IPS-20b (cell line): ENCODE measurements around the gene DCAKD.

ENCODE experiments used
- H3K27ac ChIP-seq: one replicate; pipeline ENCODE4 v1.5.1; 2013; ENCODE audit warnings: low read length
- H3K27me3 ChIP-seq: 2 replicates; pipeline ENCODE4 v1.6.1; 2013; ENCODE audit warnings: mild to moderate bottlenecking, low read length, inconsistent platforms; ENCODE audit not compliant: insufficient read depth
- H3K36me3 ChIP-seq: 2 replicates; pipeline ENCODE4 v1.6.1; 2013; ENCODE audit warnings: low read depth, mild to moderate bottlenecking, inconsistent platforms, low read length, moderate library complexity; ENCODE audit not compliant: insufficient read depth
- H3K4me1 ChIP-seq: 2 replicates; pipeline ENCODE4 v1.6.1; 2013; ENCODE audit warnings: mild to moderate bottlenecking, control low read depth, inconsistent platforms, low read length, moderate library complexity; ENCODE audit not compliant: insufficient read depth
- H3K4me3 ChIP-seq: 2 replicates; pipeline ENCODE4 v1.5.1; 2013; ENCODE audit warnings: mild to moderate bottlenecking, low read length, inconsistent platforms
- H3K9ac ChIP-seq: 2 replicates; pipeline ENCODE4 v1.6.1; 2013; ENCODE audit warnings: low read depth, mild to moderate bottlenecking, inconsistent platforms, low read length, moderate library complexity
- H3K9me3 ChIP-seq: 2 replicates; pipeline ENCODE4 v1.6.1; 2013; ENCODE audit warnings: mild to moderate bottlenecking, low read depth, low read length, inconsistent platforms; ENCODE audit not compliant: insufficient read depth

DCAKD gene

DNA sequence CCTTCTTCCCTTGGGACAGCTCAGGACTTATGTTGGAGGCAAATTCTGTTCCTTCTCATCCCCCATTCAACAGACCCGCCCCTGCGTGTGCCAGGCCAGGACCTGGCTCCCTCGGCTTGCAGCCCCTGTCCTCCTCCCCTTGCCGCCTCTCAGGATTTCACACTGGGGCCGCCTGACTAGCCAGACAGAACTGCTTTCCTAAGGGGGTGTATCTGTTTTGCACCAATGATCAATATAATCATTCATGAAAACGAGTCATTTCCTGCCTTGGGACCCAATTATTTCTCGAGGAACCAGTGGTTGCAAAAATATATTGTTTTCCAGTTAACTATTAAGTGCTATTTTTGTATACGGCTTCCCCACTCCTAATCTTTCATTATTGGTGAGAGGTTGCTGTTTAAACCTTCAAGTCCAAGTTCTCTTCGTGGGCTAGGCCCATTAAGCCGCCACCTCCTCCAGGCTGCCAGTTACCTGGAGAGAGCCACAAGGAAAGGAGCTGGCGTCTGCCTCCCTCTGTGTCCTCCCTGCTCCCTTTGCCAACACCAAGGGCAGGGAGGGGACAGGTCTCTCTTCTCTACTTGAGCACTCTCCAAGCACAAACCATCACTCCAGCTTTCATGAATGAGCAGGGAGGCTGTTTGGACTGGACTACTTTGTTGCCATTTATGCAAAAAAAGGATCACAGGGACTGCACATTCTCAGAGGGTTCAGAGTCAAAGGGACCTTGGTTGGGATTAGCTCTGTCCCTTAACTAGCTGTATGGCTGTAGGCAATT, 8.9 kb downstream of the DCAKD start:
- Histone ChIP-seq H3K27ac (no peak overlapping the region), H3K4me1 (peaks cover 9% of the 10 kb centered on the region; the same call in 1 of the 2 replicates), H3K4me3 (no peak overlapping the region), H3K9ac (no peak overlapping the region), H3K9me3 (no peaks in the 10 kb centered on the region), H3K36me3 (no peaks in the 10 kb centered on the region), H3K27me3 (no peaks in the 10 kb centered on the region)

DNA sequence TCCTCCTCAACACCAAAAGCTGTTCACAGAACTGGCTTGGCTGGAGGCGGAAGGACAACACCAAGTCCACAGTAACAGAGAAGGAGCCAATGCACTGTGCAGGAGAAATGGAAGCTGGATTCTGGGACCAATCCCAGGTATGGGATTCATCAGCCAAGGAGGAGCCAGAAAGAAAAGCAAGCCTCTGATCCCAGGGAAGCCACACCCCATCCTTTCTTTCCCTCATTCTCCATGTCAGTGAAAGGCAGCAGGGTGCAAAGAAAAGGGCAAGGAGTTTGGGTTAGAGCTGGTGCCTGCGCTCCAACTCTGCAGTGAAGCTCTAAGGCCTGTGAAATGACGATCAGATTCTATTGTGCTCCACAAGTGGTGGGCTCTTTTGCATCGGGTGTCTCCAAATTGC, 11.0 kb downstream of the DCAKD start:
- no peaks in the 10 kb centered on the region for H3K9me3 ChIP-seq
- no peaks in the 10 kb centered on the region for H3K27me3 ChIP-seq
- peaks cover 9% of the 10 kb centered on the region; the same call in 1 of the 2 replicates for H3K4me1 ChIP-seq
- no peak overlapping the region for H3K27ac ChIP-seq
- H3K4me3 ChIP-seq: peak overlapping the region; percentile 1; the same call in 1 of the 2 replicates
- peak overlapping the region; percentile 4; the same call in 1 of the 2 replicates for H3K9ac ChIP-seq
- no peaks in the 10 kb centered on the region for H3K36me3 ChIP-seq

- peaks cover 8% of the 10 kb centered on the region; the same call in 1 of the 2 replicates for H3K4me1 ChIP-seq
- no peak overlapping the region for H3K4me3 ChIP-seq
- H3K27ac ChIP-seq: no peak overlapping the region
- no peaks in the 10 kb centered on the region for H3K9me3 ChIP-seq
- H3K36me3 ChIP-seq: peaks cover 10% of the 10 kb centered on the region
- no peak overlapping the region for H3K9ac ChIP-seq
- H3K27me3 ChIP-seq: no peaks in the 10 kb centered on the region
Observed at GRCh38 chr17:45038728-45039634, 12.5 kb downstream of the DCAKD start.

DNA sequence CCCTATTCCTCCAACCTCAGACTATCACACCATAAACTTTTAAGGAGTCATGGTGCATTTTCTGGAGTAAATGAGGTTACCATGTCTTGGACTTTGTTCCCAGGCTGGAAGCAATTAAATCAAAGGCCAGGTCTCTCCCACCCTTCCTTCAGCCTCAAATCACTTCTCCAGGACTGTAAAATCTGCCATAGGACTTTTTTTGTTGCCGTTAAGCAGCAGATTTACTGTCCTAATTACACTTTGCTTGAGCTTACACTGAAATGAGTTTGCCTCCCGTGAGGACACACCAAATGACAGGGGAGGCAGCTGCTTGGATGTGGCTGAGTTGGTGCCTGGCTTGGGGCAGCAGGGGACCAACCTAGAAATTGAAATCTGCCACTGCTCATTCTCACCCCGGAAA, 14.7 kb downstream of the DCAKD start:
- Histone ChIP-seq H3K27me3 (no peaks in the 10 kb centered on the region), H3K27ac (no peak overlapping the region), H3K9me3 (no peaks in the 10 kb centered on the region), H3K4me3 (no peak overlapping the region), H3K9ac (no peak overlapping the region), H3K4me1 (peaks cover 6% of the 10 kb centered on the region; the same call in 1 of the 2 replicates), H3K36me3 (peaks cover 24% of the 10 kb centered on the region)

- no peaks in the 10 kb centered on the region for H3K9me3 ChIP-seq
- peaks cover 33% of the 10 kb centered on the region for H3K36me3 ChIP-seq
- no peak overlapping the region for H3K27ac ChIP-seq
- no peak overlapping the region for H3K4me3 ChIP-seq
- no peak overlapping the region for H3K9ac ChIP-seq
- H3K27me3 ChIP-seq: no peaks in the 10 kb centered on the region
- peaks cover 3% of the 10 kb centered on the region; the same call in 1 of the 2 replicates for H3K4me1 ChIP-seq
Observed at GRCh38 chr17:45035848-45036247, 15.6 kb downstream of the DCAKD start.

DNA sequence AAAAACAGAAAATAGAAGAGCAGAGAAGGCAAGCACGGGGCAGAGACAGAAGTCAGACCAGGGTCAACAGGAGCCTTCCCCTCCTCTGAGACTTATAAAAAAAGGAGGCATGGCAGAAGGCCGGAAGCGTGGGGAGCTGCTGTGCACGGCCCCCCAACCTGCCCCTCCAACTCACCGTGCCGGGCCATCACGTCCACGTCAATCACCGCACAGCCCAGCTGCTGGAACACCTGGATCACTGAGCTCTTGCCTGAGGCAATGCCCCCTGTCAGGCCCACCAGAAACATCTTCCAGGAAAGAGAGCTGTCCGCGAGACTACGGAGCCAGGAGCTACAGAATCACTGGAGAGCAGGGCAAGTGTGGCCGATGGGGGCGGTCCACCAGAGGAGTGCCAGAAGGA, 16.8 kb downstream of the DCAKD start:
- Histone ChIP-seq H3K4me1 (0 out of 2 replicates have a peak, but pooled peaks cover 2% of the 10 kb centered on the region), H3K9me3 (no peaks in the 10 kb centered on the region), H3K9ac (no peak overlapping the region), H3K4me3 (no peak overlapping the region), H3K27me3 (no peaks in the 10 kb centered on the region), H3K36me3 (peaks cover 45% of the 10 kb centered on the region), H3K27ac (no peak overlapping the region)

GRCh38 chr17:45032174-45032541, 19.3 kb downstream of the DCAKD start:
- H3K27ac ChIP-seq: no peak overlapping the region
- no peaks in the 10 kb centered on the region for H3K27me3 ChIP-seq
- H3K4me1 ChIP-seq: no peaks in the 10 kb centered on the region
- H3K4me3 ChIP-seq: no peak overlapping the region
- H3K9me3 ChIP-seq: no peaks in the 10 kb centered on the region
- H3K9ac ChIP-seq: no peak overlapping the region
- H3K36me3 ChIP-seq: peaks cover 55% of the 10 kb centered on the region

DNA sequence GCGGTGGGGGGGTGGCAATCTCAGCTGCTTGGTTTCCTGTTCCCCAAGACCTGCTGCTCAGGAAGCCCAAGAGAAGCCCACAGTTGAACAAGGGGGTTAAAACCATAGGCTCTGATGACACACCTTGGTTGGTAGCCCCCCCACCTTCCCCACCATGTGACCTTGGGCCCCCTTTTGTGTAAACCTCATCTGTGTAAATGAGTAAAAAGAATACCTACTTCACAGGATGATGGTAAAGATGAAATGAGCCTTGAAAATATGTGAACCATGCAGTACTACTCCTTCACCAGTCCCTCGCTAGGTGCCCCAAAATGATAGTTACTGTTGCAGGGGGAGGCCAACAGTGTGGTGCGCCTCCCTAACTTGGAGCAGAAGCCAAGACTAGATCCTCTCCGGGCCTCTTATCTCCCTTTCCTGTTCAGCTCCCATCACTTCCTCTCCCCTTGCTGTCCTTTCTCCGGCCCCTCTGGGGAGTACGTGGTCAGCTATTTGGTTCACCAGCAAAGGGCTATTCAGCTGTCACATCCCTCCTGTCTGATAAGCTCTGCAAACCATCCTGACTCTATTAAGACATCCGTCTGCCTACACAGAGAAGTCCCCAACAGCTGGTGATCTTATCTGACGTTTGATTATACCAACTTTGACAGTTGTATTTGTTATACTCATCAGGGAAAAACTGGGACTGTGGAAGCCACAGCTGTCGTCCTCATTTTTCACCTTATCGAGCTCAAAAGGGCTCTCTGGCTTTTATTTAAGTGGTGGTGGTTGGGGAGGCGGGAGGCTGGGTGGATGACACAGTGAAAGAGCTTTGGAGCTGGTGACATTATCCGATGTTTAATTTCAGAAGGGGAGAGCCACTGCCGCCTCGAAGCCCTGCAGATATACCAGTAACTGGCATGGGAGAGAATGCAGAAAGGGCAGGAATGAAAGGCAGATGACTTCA, 19.9 kb downstream of the DCAKD start:
- Histone ChIP-seq H3K9me3 (no peaks in the 10 kb centered on the region), H3K9ac (no peak overlapping the region), H3K4me3 (no peak overlapping the region), H3K27me3 (no peaks in the 10 kb centered on the region), H3K27ac (no peak overlapping the region), H3K36me3 (peaks cover 61% of the 10 kb centered on the region), H3K4me1 (no peaks in the 10 kb centered on the region)

- no peaks in the 10 kb centered on the region for H3K9me3 ChIP-seq
- no peaks in the 10 kb centered on the region for H3K27me3 ChIP-seq
- no peaks in the 10 kb centered on the region for H3K4me1 ChIP-seq
- H3K36me3 ChIP-seq: peaks cover 63% of the 10 kb centered on the region
- no peak overlapping the region for H3K9ac ChIP-seq
- H3K4me3 ChIP-seq: no peak overlapping the region
- no peak overlapping the region for H3K27ac ChIP-seq
Observed at GRCh38 chr17:45030733-45031132, 20.7 kb downstream of the DCAKD start.

DNA sequence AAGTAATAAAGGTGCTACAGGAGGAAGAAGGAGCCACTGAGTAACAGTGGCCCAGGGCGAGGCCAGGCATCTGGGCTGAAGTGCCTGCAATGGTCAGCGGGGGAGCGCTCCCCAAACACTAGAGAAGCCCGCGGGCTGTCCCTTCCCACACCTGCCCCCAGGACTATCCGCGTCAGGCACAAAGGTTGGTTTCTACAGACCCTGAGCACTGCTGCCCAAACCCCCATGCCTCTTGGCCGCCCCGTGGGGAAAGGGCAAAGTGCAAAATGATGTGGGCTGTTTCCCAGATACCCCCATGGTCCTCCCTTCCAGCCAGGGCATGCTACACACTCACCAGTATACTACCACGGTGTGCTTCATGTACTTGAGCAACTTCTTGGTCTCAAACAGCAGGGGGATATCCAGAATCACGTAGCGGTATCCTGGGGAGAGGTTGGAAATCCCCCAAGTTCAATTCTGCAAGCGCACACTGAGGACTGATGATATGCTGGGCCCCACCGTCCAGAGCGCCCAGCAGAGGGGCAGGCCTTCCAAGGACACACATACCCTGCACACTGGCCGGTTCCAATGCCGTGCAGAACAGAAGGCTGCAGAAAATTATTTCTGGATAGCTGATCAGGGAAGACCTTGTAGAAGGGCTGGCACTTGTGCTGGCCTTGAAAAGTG, 21.5 kb downstream of the DCAKD start:
- Histone ChIP-seq H3K9ac (no peak overlapping the region), H3K4me3 (no peak overlapping the region), H3K9me3 (no peaks in the 10 kb centered on the region), H3K36me3 (peaks cover 61% of the 10 kb centered on the region), H3K27me3 (no peaks in the 10 kb centered on the region), H3K27ac (no peak overlapping the region), H3K4me1 (no peaks in the 10 kb centered on the region)

- Histone ChIP-seq H3K9me3 (no peaks in the 10 kb centered on the region), H3K27ac (no peak overlapping the region), H3K36me3 (peaks cover 54% of the 10 kb centered on the region), H3K4me1 (no peaks in the 10 kb centered on the region), H3K27me3 (no peaks in the 10 kb centered on the region), H3K9ac (no peak overlapping the region), H3K4me3 (no peak overlapping the region)
Observed at GRCh38 chr17:45029096-45029495, 22.3 kb downstream of the DCAKD start.
